ENCODE results near the gene HCN1. TPM values are rescaled to one million over a fixed set of nuclear protein-coding genes. Genes with fewer than 3 reads are reported as not detected.
"Not testable (repeated sequence)": the region's sequence is repeated elsewhere in the genome, so short reads cannot be mapped to it uniquely, and the experiment has no call there.

Gene HCN1
- total RNA-seq, 4 donors from 2014 or later: 0.16 TPM; not detected in 3

- no peaks in the 10 kb centered on the region for H3K36me3 ChIP-seq
- no peak overlapping the region for H3K27ac ChIP-seq
- 39 to 47% methylated on average over 2 of the region's 2 CpGs for WGBS, 2 donors (ENCODE audit: low coverage in 1 of 2)
- in situ Hi-C loops (cut with MboI; ENCODE audit: low pct_ligation_motif_present in 1 of 4, low pct_unique_long_range_greater_than_20kb in 1 of 4, low sequenced_read_pairs in 3 of 4): no loop called here
- intact Hi-C loops (cut with DNase I; ENCODE audit: low total_unique reads): no loop called here
- H3K4me1 ChIP-seq: no peaks in the 10 kb centered on the region
- H3K4me3 ChIP-seq: no peak overlapping the region
- no peak for TF ChIP-seq EP300 (IDR thresholded peaks at IDR 0.05; ENCODE audit: low read depth)
- TF ChIP-seq POLR2AphosphoS5 (IDR thresholded peaks at IDR 0.05): no peak
- no peak for TF ChIP-seq POLR2A (IDR thresholded peaks at IDR 0.05)
- no peak for TF ChIP-seq CTCF (IDR thresholded peaks at IDR 0.05)
- no peaks in the 10 kb centered on the region for H3K9me3 ChIP-seq
- no peak for DNase-seq
- H3K27me3 ChIP-seq: no peaks in the 10 kb centered on the region
Measured at GRCh38 chr5:45604092-45604491, 92.1 kb downstream of the HCN1 start.

DNA sequence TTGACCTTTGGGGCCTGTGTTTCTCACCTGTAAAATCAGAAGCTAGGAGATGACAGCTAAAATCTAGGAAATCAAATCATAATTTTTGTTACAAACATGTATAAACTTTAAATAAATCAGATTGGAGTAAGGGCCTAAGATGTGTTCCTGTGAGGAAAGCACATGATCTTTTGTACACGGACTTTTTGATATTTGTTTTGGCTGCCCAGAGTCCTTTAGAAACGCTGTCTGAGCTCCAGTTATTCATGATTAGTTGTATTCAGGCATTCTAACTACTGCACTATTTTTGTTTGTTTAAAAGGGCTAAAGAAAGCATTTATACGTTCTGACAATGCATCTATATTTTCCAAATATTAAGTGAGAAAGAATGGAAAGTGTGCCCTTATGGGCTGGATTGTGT lies 94.8 kb downstream of the HCN1 start:
- Histone ChIP-seq H3K36me3 (no peaks in the 10 kb centered on the region), H3K27ac (no peak overlapping the region), H3K9me3 (no peaks in the 10 kb centered on the region), H3K4me1 (peaks cover 0 to under 1% (median 0%) of the 10 kb centered on the region in 4 donors), H3K27me3 (no peaks in the 10 kb centered on the region), H3K4me3 (no peak overlapping the region)
- in situ Hi-C loops (cut with MboI; ENCODE audit: low pct_ligation_motif_present in 1 of 4, low pct_unique_long_range_greater_than_20kb in 1 of 4, low sequenced_read_pairs in 3 of 4): no loop called here
- TF ChIP-seq EP300 (IDR thresholded peaks at IDR 0.05; ENCODE audit: low read depth): no peak
- no peak for TF ChIP-seq CTCF (IDR thresholded peaks at IDR 0.05)
- TF ChIP-seq POLR2AphosphoS5 (IDR thresholded peaks at IDR 0.05): no peak
- no peak for TF ChIP-seq POLR2A (IDR thresholded peaks at IDR 0.05)
- DNase-seq: no peak
- intact Hi-C loops (cut with DNase I; ENCODE audit: low total_unique reads): no loop called here
- 51 to 52% methylated on average over 3 of the region's 3 CpGs for WGBS, 2 donors (ENCODE audit: low coverage in 1 of 2)

- Histone ChIP-seq H3K4me3 (no peak overlapping the region), H3K27ac (no peak overlapping the region), H3K9me3 (no peaks in the 10 kb centered on the region), H3K36me3 (no peaks in the 10 kb centered on the region), H3K4me1 (peaks cover 0 to 10% (median 0%) of the 10 kb centered on the region in 4 donors), H3K27me3 (no peaks in the 10 kb centered on the region)
- intact Hi-C loops (cut with DNase I; ENCODE audit: low total_unique reads): no loop called here
- in situ Hi-C loops (cut with MboI; ENCODE audit: low pct_ligation_motif_present in 1 of 4, low pct_unique_long_range_greater_than_20kb in 1 of 4, low sequenced_read_pairs in 3 of 4): no loop called here
- TF ChIP-seq POLR2AphosphoS5 (IDR thresholded peaks at IDR 0.05): no peak
- no peak for TF ChIP-seq POLR2A (IDR thresholded peaks at IDR 0.05)
- no peak for TF ChIP-seq CTCF (IDR thresholded peaks at IDR 0.05)
- TF ChIP-seq EP300 (IDR thresholded peaks at IDR 0.05; ENCODE audit: low read depth): no peak
- DNase-seq: no peak
Measured at GRCh38 chr5:45596320-45596719, 99.9 kb downstream of the HCN1 start.

GRCh38 chr5:45586001-45586400 lies 110.2 kb downstream of the HCN1 start:
- H3K4me1 ChIP-seq; in situ Hi-C loops (cut with MboI; ENCODE audit: low pct_ligation_motif_present in 1 of 4, low pct_unique_long_range_greater_than_20kb in 1 of 4, low sequenced_read_pairs in 3 of 4); H3K36me3 ChIP-seq; intact Hi-C loops (cut with DNase I; ENCODE audit: low total_unique reads); H3K9me3 ChIP-seq; H3K27ac ChIP-seq; H3K27me3 ChIP-seq; DNase-seq; H3K4me3 ChIP-seq: not testable (repeated sequence)
- WGBS, 2 donors (ENCODE audit: low coverage in 1 of 2): 75% methylated on average over 8 of the region's 8 CpGs; no CpG with 5 or more reads in 1 of the 2 donors

GRCh38 chr5:45578270-45578669 lies 117.9 kb downstream of the HCN1 start:
- 73 to 78% methylated on average over 1 to 2 of the region's 2 CpGs for WGBS, 2 donors (ENCODE audit: low coverage in 1 of 2)
- Histone ChIP-seq H3K4me3 (no peak overlapping the region), H3K27ac (no peak overlapping the region), H3K27me3 (no peaks in the 10 kb centered on the region), H3K9me3 (no peaks in the 10 kb centered on the region), H3K36me3 (no peaks in the 10 kb centered on the region), H3K4me1 (no peaks in the 10 kb centered on the region)
- TF ChIP-seq CTCF (IDR thresholded peaks at IDR 0.05) (no peak), POLR2A (IDR thresholded peaks at IDR 0.05) (no peak), EP300 (IDR thresholded peaks at IDR 0.05; ENCODE audit: low read depth) (no peak), POLR2AphosphoS5 (IDR thresholded peaks at IDR 0.05) (no peak)
- intact Hi-C loops (cut with DNase I; ENCODE audit: low total_unique reads) (no loop called here), in situ Hi-C loops (cut with MboI; ENCODE audit: low pct_ligation_motif_present in 1 of 4, low pct_unique_long_range_greater_than_20kb in 1 of 4, low sequenced_read_pairs in 3 of 4) (no loop called here)
- no peak for DNase-seq

Data from transverse colon (tissue), 4 donors.